Erythroblast (primary cell): Measurements from ENCODE around the gene METTL22.

Experiments
- GATA1 ChIP-seq: IDR thresholded peaks from 2 replicates; pipeline ENCODE4 v1.6.1; 2011; ENCODE audit warnings: low read depth, mild to moderate bottlenecking, control low read depth, low read length, moderate library complexity
- POLR2A ChIP-seq: IDR thresholded peaks from 2 replicates; pipeline ENCODE4 v1.6.1; 2011; ENCODE audit warnings: mild to moderate bottlenecking, low read length

- TF ChIP-seq POLR2A (no peak), GATA1 (no peak)
Observed at GRCh38 chr16:8572919-8573724, 48.4 kb upstream of the METTL22 start.
